H1 (cell line): Measurements from ENCODE around the gene LMX1B. TPM values are rescaled to one million over a fixed set of nuclear protein-coding genes. Genes with fewer than 3 reads are reported as not detected.

ENCODE experiments used
- CEBPB ChIP-seq: IDR thresholded peaks from 2 replicates; pipeline ENCODE4 v1.6.1; 2012; ENCODE audit warnings: low read depth, low read length
- KDM1A ChIP-seq: fragments of 200-600, 300-600 bp; sonication (generic); IDR thresholded peaks from 2 replicates; pipeline ENCODE4 v1.7.1; 2016; ENCODE audit warnings: mild to moderate bottlenecking, low read length, borderline replicate concordance
- POU5F1 ChIP-seq: IDR thresholded peaks from 2 replicates; pipeline ENCODE4 v1.6.1; 2011; ENCODE audit warnings: low read depth, mild to moderate bottlenecking, low read length, moderate library complexity
- RAD21 ChIP-seq, 2 experiments: IDR thresholded peaks in 1 of 2; conservative IDR thresholded peaks in 1 of 2; 2 replicates each; pipeline ENCODE4 v1.6.1; 2011; ENCODE audit warnings: low read depth in 2 of 2, low read length in 2 of 2, improper control_type of control experiment in 1 of 2, inconsistent platforms in 1 of 2, mild to moderate bottlenecking in 1 of 2, moderate library complexity in 1 of 2
- RBBP5 ChIP-seq: IDR thresholded peaks from 2 replicates; pipeline ENCODE4 v1.7.1; 2012; ENCODE audit warnings: low read depth, mild to moderate bottlenecking, inconsistent platforms, low read length, moderate library complexity, borderline replicate concordance
- RFX5 ChIP-seq: IDR thresholded peaks from 2 replicates; pipeline ENCODE4 v1.6.1; 2011; ENCODE audit warnings: low read depth, low read length, improper control_type of control experiment, borderline replicate concordance
- RNF2 ChIP-seq: fragments of 200-900, 300-1000 bp; sonication (generic); IDR thresholded peaks from 2 replicates; pipeline ENCODE4 v1.7.1; 2016; ENCODE audit warnings: borderline replicate concordance, low read depth, mild to moderate bottlenecking, antibody characterized with exemption, low read length; ENCODE audit not compliant: poor library complexity, severe bottlenecking; ENCODE audit errors: missing control alignments
- RXRA ChIP-seq: IDR thresholded peaks from 2 replicates; pipeline ENCODE4 v1.6.1; 2011; ENCODE audit warnings: low read depth, mild to moderate bottlenecking, low read length, moderate library complexity; ENCODE audit not compliant: insufficient read depth
- SIN3A ChIP-seq, 2 experiments: IDR thresholded peaks in 1 of 2; conservative IDR thresholded peaks in 1 of 2; 2 replicates each; pipeline ENCODE4 v1.6.1; 2011 to 2012; ENCODE audit warnings: low read length in 2 of 2, improper control_type of control experiment in 1 of 2, low read depth in 1 of 2, mild to moderate bottlenecking in 1 of 2
- SP1 ChIP-seq: IDR thresholded peaks from 2 replicates; pipeline ENCODE4 v1.6.1; 2011; ENCODE audit warnings: low read depth, low read length
- polyA plus RNA-seq, 7 experiments: library from polyadenylated mRNA; depleted of rRNA in 3 of 7; stranded (reverse) in 5 of 7; unstranded in 2 of 7; fragments of >200 nt in 5 of 7; fragments of 200-250 nt in 2 of 7; gene quantifications; 1 replicate in 5 of 7; 2 replicates in 1 of 7; 4 replicates in 1 of 7; pipeline versions ENCODE4 v1.2.1 to v1.2.3, GENCODE V29; 2011 to 2013; ENCODE audit warnings: missing spikeins in 2 of 7, mixed read lengths in 2 of 7
- total RNA-seq: library from RNA; stranded (reverse); fragmentation: NEBNext Ultra II Directional; extraction: Animal tissue kit (Norgen Biotek cat#: 25700); gene quantifications from 2 replicates; pipeline ENCODE4 v1.2.1, GENCODE V29; 2021

The LMX1B gene
- total and polyA plus RNA-seq, 2 of the 8 experiments (the other 6 are each of a cell fraction or from before 2014, with no cell fraction given), result 0.09 to 0.37 TPM

DNA sequence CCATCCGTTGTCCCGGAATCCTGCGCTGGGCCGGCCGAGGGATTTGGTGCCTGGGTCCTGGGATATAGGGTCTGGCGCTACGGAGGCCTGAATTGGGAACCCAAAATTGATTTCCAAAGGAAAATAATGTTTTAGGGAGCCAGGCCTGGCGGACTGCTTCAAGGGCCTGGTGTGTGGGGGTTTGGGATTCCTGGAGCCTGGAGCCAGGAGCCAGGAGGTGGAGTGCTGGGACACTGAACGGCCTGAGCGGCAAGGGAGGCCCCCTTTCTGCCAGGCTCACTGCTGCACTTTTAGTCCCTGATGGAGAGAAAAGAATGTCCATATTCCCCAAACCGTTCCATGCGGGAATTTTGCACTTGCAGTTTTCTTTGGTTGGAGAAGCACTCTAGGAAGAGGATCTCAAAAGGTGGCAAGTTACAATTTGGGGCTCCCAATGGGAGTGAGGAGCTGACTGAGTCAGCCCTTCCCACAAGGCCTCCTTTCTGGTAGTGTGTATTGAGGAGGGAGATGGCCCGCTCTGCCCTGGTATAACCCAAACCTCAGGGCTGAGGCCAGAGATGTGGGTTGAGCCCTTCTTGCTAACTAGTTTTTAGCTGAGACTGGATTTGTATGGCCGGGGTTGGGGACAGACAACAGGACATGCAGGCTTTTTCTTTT, 2.2 kb downstream of the LMX1B start (continued):
- TF ChIP-seq RFX5 (no peak), RAD21 (IDR thresholded peaks at IDR 0.05 in 1 of 2, conservative IDR thresholded peaks at IDR 0.05 in 1 of 2; ENCODE audit: low read depth in 2 of 2, low read length in 2 of 2) (peak; percentile 4 to 5; a peak in 1 of 4 replicates), CEBPB (no peak), SIN3A (conservative IDR thresholded peaks at IDR 0.05 in 1 of 2, IDR thresholded peaks at IDR 0.05 in 1 of 2; ENCODE audit: low read depth in 1 of 2, low read length in 2 of 2) (no peak), POU5F1 (no peak), KDM1A (no peak), SP1 (no peak), RNF2 (peak; percentile 16), RXRA (no peak), RBBP5 (0 out of 2 replicates have a peak, but pooled peaks have one; percentile 12)
